ENCODE results near the gene USP21. TPM values are rescaled to one million over a fixed set of nuclear protein-coding genes. Genes with fewer than 3 reads are reported as not detected.

Gene USP21
- total RNA-seq, 2 donors from 2014 or later, result 23.2 to 28.8 TPM

GRCh38 chr1:161121834-161122233 lies 37.5 kb upstream of the USP21 start:
- H3K9me3 ChIP-seq, result no peaks in the 10 kb centered on the region
- DNase-seq (ENCODE audit: low spot score), result no peak

DNA sequence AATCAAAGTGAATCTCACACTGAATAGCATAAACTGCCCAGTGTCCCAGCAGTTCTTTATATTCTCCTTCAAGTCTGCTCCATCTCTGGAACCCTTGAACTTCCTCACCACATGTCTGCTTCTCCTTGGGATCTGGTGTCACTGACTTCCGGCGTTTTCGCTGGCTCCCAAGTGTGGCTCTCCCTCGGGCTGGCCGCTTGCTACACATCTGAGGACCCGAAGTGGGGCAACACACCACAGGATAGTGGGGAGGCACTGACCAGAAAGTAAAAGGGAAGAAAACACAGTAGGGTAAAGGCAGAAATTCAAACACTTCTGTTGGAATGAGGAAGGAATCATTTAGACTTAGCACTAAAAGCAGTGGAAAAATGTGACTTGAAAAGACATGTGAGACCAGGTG lies 36.3 kb upstream of the USP21 start:
- Histone ChIP-seq H3K27ac (no peak overlapping the region), H3K4me1 (ENCODE audit: control insufficient read depth in 1 of 2, low read depth in 2 of 2) (peaks cover 7 to 31% of the 10 kb centered on the region in 2 donors), H3K27me3 (replicated peaks; ENCODE audit: insufficient read depth) (no peaks in the 10 kb centered on the region), H3K4me3 (no peak overlapping the region), H3K36me3 (peaks cover 38% of the 10 kb centered on the region), H3K9me3 (no peaks in the 10 kb centered on the region)
- TF ChIP-seq CTCF (IDR thresholded peaks at IDR 0.05), result no peak
- no peak for ATAC-seq (ENCODE audit: insufficient number of reproducible peaks, low FRiP score, low read depth)
- no peak for DNase-seq (ENCODE audit: low spot score)

More at GRCh38 chr1:161121834-161122233, 37.5 kb upstream of the USP21 start:
- H3K4me1 ChIP-seq (ENCODE audit: control insufficient read depth in 1 of 2, low read depth in 2 of 2), result peaks cover 10 to 26% of the 10 kb centered on the region in 2 donors
- H3K27me3 ChIP-seq (replicated peaks; ENCODE audit: insufficient read depth), result no peaks in the 10 kb centered on the region
- no peak overlapping the region for H3K4me3 ChIP-seq
- TF ChIP-seq CTCF (IDR thresholded peaks at IDR 0.05), result no peak
- H3K27ac ChIP-seq, result no peak overlapping the region
- peaks cover 33% of the 10 kb centered on the region for H3K36me3 ChIP-seq
- ATAC-seq (ENCODE audit: insufficient number of reproducible peaks, low FRiP score, low read depth), result no peak

DNA sequence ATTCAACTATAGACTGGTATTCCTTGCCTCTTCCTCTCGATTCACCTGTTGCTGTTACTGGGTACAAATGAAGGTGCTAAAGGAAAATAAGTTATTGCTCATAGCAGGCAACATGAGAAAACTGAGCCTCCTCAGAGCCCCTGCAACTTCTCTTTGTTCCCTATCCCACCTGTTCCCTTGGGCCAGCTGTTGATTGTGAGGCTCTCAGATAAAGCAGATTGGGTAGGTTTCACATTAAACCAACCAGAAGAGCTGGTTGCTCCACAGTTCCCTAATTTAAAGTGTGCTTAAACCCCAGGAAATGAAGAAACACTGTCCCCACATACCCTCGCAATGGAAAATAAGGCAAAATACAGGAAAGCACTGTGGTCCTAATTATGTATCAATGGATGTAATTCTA lies 31.7 kb upstream of the USP21 start:
- peaks cover 9 to 42% of the 10 kb centered on the region in 2 donors for H3K4me1 ChIP-seq (ENCODE audit: control insufficient read depth in 1 of 2, low read depth in 2 of 2)
- H3K36me3 ChIP-seq, result peaks cover 31% of the 10 kb centered on the region
- H3K9me3 ChIP-seq, result no peaks in the 10 kb centered on the region
- ATAC-seq (ENCODE audit: insufficient number of reproducible peaks, low FRiP score, low read depth), result no peak
- H3K4me3 ChIP-seq, result no peak overlapping the region
- H3K27ac ChIP-seq, result no peak overlapping the region
- DNase-seq (ENCODE audit: low spot score), result no peak
- H3K27me3 ChIP-seq (replicated peaks; ENCODE audit: insufficient read depth), result no peaks in the 10 kb centered on the region
- TF ChIP-seq CTCF (IDR thresholded peaks at IDR 0.05), result no peak

DNA sequence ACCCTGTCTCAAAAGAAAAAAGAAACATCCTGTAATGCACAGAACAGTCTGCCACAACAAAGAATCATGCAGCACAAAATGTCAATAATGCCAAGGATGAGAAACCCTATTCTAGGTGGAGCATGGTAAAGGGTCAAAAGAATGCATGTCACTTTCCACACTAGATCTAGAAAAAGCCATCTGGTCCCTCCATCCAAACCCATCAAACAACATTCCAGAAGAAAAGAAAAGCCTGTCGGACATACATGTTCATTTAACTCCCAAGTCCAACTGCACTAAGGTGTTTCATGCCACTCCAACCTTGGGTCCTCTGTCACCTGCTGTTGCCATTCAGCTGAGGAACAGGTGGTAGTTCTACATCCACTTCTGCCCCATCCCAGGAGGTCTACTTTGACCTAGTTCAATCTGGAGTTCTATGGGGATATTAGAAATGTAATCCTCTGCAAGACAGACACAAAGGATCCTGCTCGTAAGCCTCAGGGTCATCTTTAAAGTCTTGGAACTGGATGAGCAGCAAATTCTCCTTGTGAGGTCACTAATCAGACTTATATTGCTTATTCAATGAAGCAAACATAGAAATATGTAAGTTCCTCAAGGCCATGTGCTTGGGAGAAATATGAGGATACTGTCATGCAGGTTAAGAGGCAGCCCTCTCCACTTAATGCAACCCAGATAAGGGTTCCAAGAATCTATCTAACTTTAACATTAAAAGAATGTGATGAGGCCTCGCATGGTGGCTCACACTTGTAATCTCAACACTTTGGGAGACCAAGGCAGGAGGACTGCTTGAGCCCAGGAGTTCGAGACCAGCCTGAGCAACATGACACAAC lies 30.5 kb upstream of the USP21 start:
- TF ChIP-seq CTCF (IDR thresholded peaks at IDR 0.05), result no peak
- Histone ChIP-seq H3K27ac (no peak overlapping the region), H3K9me3 (no peaks in the 10 kb centered on the region), H3K36me3 (peaks cover 23% of the 10 kb centered on the region), H3K27me3 (replicated peaks; ENCODE audit: insufficient read depth) (no peaks in the 10 kb centered on the region), H3K4me1 (ENCODE audit: control insufficient read depth in 1 of 2, low read depth in 2 of 2) (peaks cover 13 to 47% of the 10 kb centered on the region in 2 donors), H3K4me3 (no peak overlapping the region)
- no peak for ATAC-seq (ENCODE audit: insufficient number of reproducible peaks, low FRiP score, low read depth)
- no peak for DNase-seq (ENCODE audit: low spot score)

- Histone ChIP-seq H3K4me3 (no peak overlapping the region), H3K27ac (no peak overlapping the region), H3K36me3 (peaks cover 14% of the 10 kb centered on the region), H3K27me3 (replicated peaks; ENCODE audit: insufficient read depth) (no peaks in the 10 kb centered on the region), H3K4me1 (ENCODE audit: control insufficient read depth in 1 of 2, low read depth in 2 of 2) (peaks cover 15 to 53% of the 10 kb centered on the region in 2 donors), H3K9me3 (no peaks in the 10 kb centered on the region)
- DNase-seq (ENCODE audit: low spot score), result no peak
- no peak for TF ChIP-seq CTCF (IDR thresholded peaks at IDR 0.05)
- no peak for ATAC-seq (ENCODE audit: insufficient number of reproducible peaks, low FRiP score, low read depth)
Measured at GRCh38 chr1:161130266-161130665, 29.0 kb upstream of the USP21 start.

All from thoracic aorta (tissue), 2 donors.